Right renal cortex interstitium (tissue), 3 donors: ENCODE results near the gene DRC7. TPM values are rescaled to one million over a fixed set of nuclear protein-coding genes. Genes with fewer than 3 reads are reported as not detected.

ENCODE experiments used
- DNase-seq, 3 donors: peaks; one replicate each; pipeline ENCODE4 v3.0.0-alpha.2; 2013; ENCODE audit warnings: low read depth in 3 of 3, low spot score in 2 of 3
- polyA plus RNA-seq, 3 donors: library from polyadenylated mRNA; unstranded; fragments of 120-200 nt; gene quantifications; one replicate each; pipeline ENCODE4 v1.2.1, GENCODE V29; 2013; ENCODE audit not compliant: insufficient read length in 3 of 3

Gene DRC7
- polyA plus RNA-seq, 3 donors, result 2.3 to 3.9 (median 2.8) TPM

DNA sequence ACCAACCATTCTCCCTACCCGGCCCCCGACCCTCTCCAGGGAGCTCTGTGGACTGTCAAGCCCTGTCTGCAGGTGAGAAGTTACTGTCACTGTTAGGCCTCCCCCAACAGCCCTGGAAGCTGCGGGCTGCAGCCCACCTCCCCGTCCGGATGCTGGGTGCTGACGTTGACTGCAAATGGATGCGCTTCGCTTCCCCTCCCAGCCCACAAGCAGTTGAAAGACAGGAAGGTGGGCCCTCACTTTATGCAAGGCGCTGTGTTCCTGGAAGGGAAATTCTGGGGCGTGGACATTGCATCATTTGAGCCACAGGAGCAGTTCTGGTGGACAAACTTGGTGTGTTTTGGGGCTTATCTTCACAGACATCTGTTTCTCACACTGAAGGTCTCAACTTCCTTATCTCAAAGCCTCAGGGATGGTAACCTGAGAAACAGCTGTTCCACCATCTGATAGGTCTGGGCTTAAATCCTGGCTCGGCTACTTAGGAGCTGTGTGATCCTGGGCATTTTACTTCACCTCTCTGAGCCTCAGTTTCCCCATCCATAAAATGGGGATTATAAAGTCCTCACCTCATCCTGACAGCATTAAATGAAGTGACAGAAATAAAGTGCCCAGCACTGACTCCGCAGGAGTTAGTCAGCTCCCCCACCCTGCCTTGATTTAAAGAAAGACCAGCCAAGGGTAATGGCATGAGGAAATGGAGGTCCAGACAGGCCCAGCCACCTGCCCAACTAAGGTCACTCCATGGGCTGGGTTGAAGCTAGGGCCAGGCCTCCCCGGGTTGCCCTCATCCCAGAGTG is 4.6 kb upstream of the DRC7 start:
- no peak for DNase-seq

GRCh38 chr16:57690782-57691471 is 3.7 kb upstream of the DRC7 start:
- DNase-seq, result no peak

DNA sequence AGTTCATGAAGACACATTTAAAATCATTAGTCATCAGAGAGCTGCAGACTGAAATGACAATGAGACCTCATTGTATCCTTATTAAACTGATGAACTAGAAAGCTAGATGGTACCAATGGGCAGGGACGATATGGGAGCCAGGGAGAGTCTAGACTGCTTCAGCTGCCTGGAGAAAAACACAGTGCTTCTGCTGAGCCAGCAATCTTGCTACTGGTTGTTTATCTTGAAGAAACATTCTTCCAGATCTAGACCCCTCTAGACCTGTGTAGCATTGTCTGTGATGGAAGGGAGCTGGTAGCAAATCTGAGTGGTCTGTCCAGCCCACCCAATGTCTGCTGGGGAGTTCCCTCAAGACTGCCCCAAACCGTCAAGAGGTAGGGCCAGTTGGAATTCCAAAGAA is 2.0 kb upstream of the DRC7 start:
- DNase-seq, result no peak

- DNase-seq, result no peak
Measured at GRCh38 chr16:57693550-57693949, 1.1 kb upstream of the DRC7 start.

GRCh38 chr16:57694231-57694724 is 328 bp upstream of the DRC7 start:
- DNase-seq, result no peak

- no peak for DNase-seq
Measured at GRCh38 chr16:57695680-57696069, 1.1 kb downstream of the DRC7 start.

- no peak for DNase-seq
Measured at GRCh38 chr16:57696240-57696639, 1.6 kb downstream of the DRC7 start.

DNA sequence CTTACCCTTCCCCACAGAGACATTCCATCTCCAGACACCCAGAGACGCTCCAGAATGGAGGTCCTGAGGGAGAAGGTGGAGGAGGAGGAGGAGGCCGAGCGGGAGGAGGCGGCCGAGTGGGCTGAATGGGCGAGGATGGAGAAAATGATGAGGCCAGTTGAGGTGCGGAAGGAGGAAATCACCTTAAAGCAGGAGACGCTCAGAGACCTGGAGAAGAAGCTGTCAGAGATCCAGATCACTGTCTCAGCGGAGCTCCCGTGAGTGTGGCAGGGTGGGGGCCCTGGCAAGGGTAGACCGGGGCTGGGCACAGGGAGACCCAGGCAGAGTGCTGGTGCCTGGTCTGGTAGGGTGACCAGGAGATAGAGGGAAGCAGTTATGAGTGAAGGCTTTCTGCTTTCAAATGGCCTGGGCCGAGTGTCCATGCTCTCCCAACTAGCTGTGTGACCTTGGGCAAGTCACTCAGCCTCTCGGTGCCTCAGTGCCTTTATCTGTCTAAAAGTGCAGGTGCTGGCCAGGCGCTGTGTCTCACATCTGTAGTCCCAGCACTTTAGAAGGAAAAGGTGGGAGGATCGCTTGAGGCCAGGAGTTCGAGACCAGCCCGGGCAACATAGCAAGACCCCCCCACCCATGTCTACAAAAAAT is 3.4 kb downstream of the DRC7 start:
- DNase-seq, result no peak

- DNase-seq, result no peak
Measured at GRCh38 chr16:57698812-57699405, 4.3 kb downstream of the DRC7 start.

GRCh38 chr16:57699481-57699880 is 4.9 kb downstream of the DRC7 start:
- DNase-seq, result no peak

DNA sequence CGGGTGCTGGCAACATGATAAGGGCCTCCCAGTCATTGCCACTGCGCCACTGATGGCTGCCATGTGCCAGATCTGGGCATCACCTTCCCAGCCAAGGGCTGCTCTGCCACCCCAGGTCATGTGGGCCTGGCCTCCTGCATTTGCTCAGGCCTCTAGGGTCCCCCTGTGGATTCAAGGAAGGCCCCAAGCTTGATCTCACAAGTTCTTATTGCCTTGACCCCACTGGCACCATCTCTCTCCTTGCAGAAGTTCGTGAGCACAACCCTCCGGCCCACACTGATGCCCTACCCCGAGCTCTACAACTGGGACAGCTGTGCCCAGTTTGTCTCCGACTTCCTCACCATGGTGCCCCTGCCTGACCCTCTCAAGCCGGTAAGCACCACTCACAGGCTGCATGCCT is 5.3 kb downstream of the DRC7 start:
- DNase-seq, result no peak

- no peak for DNase-seq
Measured at GRCh38 chr16:57700781-57701551, 6.4 kb downstream of the DRC7 start.

- DNase-seq, result no peak
Measured at GRCh38 chr16:57701759-57702371, 7.3 kb downstream of the DRC7 start.

- DNase-seq, result no peak
Measured at GRCh38 chr16:57703416-57704010, 8.9 kb downstream of the DRC7 start.

GRCh38 chr16:57704011-57704904 is 9.7 kb downstream of the DRC7 start:
- no peak for DNase-seq

DNA sequence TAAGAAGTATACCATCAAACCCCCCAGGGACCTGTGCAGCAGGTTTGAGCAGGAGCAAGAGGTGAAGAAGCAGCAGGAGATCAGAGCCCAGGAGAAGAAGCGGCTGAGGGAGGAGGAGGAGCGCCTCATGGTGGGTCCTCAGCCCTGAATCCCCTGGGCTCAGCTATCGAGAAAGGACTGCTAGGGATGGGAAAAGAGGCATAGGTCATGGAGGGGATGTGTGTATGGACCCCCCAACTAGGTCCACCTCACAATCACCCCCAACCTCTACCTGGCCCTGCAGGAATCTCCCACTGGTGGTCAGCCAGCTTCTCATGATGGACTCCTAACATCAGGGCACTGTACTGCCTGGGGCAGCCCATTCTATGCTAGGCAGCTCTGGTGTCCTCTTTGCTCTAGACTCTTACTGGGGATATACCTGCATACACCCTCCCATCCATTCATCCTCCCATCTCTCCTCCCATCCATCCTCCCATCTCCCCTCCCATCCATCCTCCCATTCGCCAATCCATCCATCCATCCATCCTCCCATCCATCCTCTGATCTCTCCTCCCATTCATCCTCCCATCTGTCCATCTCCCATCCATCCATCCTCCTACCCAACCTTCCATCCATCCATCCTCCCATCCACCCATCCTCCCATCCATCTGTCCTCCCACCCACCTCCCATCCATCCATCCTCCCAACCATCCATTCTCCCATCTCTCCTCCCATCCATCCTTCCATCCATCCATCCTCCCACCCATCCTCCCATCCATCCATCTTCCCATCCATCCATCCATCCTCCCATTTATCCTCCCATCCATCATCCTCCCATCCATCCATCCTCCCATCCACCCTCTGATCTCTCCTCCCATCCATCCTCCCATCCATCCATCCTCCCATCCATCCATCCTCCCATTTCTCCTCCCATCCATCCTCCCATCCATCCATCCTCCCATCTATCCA is 10.6 kb downstream of the DRC7 start:
- no peak for DNase-seq

GRCh38 chr16:57706717-57707116 is 12.1 kb downstream of the DRC7 start:
- no peak for DNase-seq

- no peak for DNase-seq
Measured at GRCh38 chr16:57707331-57707730, 12.7 kb downstream of the DRC7 start.
